GM19397 (cell line): ENCODE data around the gene MAP3K10.
"Not testable (repeated sequence)": the region's sequence is repeated elsewhere in the genome, so short reads cannot be mapped to it uniquely, and the experiment has no call there.

Experiments used
- ATAC-seq: cut with Tn5 transposase; IDR thresholded peaks from one replicate; pipeline ENCODE4 v1.9.1; 2021; ENCODE audit warnings: mild to moderate bottlenecking, moderate library complexity; ENCODE audit not compliant: unreplicated experiment

The MAP3K10 gene

DNA sequence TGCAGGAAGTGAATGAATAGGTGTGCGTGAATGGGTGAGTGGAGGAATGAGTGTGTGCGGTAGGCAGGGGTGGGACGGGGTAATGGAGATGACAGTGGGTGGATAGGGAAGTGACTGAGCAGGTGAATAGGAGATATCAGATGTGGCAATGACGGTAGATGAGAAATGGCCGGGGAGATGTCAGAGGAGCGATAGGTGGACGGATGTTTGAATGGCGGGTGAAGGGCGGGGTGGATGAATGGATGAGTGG is 25.5 kb downstream of the MAP3K10 start:
- no peak for ATAC-seq

- no peak for ATAC-seq
These were observed 26.0 kb downstream of the MAP3K10 start for GRCh38 chr19:40217027-40217810.

DNA sequence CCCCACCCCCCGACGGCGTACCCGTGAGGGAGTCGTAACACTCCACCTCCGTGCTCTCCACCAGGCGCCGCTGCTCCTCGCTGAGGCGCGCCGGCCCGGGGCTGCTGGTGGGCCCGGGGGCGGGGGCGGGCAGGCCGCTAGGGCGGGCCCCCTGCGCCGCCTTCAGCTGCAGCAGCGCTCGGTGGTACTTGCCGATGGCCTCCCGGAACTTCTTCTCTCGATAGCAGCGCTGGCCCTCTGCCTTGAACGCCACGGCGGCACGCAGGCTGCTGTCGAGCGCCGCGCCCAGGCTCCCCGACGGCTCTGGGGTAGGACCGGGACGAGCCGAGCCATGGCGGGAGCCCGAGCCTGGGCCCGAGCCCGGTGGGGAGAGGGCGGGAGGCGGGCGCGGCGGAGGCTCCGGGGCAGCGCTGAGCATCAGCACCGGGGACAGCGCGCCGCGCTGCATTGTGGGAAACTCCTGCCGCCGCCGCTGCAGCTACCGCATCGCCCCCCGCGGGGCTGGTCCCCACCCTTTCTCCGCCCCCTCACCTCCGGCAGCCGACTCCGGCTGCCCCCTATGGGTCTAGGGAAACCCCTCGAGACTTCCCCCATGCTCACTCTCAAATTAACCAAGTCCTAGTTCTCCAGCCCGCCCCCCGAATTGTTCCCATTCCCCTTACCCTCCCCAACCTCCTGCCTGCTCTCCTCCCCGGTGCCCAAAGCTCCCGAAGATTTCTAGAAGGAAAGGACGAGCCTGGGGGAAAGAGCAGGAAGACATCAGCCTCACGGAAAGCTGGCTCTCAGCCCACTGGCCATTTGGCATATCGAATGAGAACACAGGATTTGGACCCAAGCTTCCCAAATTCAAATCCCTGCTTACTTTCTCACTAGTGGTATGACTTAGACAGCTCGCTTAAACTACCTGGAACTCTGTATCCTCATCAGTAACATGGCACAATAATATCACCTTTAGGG is 27.0 kb downstream of the MAP3K10 start, which contains the start of gene TTC9B:
TTC9B (minus strand) TSS at position 451 of the 957 bp plus-strand sequence; CDS start at position 448, 3 bp downstream.
- ATAC-seq: no peak

DNA sequence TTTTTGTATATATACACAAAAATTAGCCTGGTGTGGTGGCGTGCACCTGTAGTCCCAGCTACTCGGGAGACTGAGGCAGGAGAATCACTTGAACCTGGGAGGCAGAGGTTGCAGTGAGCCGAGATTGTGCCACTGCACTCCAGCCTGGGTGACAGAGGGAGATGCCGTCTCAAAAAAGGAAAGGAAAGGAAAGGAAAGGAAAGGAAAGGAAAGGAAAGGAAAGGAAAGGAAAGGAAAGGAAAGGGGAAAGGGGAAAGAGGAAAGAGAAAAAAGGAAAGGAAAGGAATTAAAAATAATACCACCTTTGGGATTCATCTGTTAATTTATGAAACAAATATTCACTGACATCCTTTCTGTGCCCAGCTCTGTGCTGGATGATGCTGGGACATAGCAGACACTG is 27.8 kb downstream of the MAP3K10 start:
- ATAC-seq: not testable (repeated sequence)

GRCh38 chr19:40219721-40220276 is 28.6 kb downstream of the MAP3K10 start:
- no peak for ATAC-seq

DNA sequence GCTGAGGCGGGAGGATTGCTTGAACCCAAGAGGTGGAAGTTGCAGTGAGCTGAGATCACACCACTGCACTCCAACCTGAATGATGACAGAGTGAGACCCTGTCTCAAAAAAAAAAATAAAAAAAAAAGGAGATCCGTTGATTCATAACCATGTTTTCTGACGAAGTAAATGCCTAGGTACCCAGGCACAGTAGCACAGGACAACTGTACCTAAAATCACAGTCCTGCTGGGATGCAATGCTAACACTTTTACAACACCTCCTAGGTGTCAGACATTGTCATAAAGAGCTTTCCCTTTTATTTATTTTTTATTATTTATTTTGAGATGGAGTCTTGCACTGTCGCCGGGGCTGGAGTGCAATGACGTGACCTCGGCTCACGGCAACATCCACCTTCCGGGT is 29.4 kb downstream of the MAP3K10 start:
- ATAC-seq: no peak

DNA sequence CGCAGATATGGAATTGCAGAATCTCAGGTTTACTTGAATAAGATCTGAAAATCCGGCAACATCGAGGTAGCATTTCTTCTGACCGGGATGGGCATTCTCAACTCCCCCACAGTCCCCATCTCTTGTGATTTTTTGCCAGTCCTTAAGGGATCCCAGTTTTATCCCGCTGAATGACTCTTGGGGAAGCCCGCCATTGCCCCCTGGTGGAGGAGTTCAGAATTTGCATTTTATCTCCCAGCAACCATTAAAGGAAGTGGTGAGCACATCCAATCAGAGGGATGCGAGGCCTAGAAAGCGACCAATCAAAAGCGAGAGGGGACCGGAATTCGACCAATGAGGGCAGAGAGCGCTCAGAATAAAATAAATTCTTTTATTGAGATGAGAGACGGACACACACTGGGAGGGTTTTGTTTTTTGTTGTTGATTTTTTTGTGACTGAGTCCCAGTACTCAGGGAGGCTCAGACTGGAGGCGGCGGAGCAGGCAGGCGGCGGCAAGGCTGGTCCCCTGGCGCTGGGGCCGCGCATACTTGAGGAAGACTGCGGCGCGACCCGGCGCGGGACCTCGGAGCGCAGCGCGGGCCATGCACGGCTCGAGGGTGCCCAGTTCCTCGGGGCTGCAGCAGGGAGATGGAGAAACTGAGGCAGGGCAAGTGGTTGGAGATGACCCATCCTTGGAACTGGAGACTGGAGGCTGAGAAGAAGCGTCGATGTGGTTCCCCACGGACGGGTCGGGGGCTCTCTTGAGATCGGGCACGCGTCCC is 30.8 kb downstream of the MAP3K10 start:
- ATAC-seq: no peak

DNA sequence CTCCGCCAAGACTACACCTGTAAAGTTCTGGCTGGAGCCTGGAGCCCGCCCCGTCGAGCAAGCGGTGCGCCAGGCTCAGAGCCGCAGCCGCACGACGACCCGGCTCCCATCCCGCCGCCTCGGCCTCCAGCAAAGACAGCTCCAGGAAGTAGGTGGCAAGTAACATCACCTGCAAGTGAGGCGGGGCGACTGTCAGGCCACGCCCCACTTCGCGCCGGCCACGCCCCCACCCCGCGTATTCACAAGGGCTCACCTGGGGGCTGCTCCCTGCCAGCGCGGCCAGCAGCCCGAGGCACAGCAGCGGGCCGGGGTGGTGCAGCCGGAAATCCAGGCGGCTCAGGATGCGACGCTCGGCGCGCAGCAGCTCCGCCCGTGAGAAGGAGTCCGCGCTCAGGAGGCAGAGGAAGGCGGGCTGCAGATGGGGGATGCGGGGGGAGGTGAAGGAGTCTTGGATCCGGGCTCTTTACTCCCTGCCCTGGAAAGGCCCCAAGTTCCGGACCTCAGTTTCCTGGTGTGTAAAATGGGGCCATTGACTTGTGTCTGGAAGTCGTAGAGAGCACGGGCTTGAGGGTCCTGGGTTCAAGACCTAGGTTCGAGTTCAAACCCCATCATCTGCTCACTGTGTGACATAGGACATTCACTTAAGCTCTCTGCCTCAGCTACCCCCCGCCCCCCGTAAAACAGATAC is 32.1 kb downstream of the MAP3K10 start:
- no peak for ATAC-seq

- ATAC-seq: no peak
These were observed 33.3 kb downstream of the MAP3K10 start for GRCh38 chr19:40224342-40225150.

DNA sequence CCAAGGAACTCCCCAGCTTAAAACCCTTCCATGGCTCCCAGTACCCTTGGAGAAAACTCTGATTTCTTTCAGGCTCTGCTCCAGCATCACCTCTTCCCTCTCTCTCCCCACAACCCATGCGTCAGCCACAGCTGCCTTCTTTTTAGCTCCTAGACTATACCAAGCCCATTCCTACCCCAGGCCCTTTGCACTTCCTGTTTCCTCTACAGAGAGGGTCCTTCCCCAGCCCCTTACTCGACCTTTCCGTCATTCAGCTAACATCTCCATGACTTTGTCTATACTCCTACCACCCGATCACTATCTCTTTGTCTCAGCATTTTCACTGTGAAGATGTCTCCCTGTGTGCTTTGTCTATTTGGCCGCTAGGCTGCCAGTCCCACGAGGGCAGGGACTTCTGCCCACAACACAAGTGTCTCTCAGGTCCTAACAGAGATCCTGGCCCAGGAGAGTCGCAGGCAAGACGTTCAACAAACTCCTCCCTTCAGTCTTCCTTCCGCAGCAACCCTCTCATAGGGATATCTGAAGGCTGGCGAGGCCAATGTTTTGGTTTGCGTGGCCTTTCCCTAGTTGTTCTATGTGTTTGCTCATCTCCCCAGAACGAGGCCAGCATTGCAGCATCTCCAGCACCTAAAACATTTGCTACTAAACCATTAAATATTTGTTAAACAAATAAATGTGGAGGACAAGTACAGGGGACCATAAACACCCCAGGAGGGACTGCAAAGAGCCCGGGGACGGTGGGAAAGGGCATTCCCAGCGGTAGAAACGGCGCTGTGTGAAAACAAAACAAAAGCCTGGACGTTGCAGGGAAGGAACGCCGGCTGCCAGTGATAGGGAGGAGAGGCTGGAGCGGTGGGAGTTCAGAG is 34.4 kb downstream of the MAP3K10 start:
- ATAC-seq: no peak

DNA sequence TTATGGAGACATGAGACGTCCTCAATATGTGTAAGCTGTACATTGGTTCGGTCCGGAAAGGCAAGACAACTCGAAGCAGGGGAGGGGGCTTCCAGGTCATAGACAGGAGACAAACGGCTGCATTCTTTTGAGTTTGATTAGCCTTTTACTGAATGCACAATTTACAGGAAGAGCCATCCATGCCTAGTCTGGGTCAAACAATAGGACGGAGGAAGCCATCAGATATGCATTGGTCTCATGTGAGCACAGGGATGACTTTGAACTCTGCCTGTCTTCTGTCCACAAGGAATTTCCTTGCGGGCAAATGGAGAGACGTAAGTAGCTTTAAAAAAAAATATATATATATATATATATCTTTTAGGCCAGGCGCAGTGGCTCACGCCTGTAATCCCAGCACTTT is 37.1 kb downstream of the MAP3K10 start:
- no peak for ATAC-seq

DNA sequence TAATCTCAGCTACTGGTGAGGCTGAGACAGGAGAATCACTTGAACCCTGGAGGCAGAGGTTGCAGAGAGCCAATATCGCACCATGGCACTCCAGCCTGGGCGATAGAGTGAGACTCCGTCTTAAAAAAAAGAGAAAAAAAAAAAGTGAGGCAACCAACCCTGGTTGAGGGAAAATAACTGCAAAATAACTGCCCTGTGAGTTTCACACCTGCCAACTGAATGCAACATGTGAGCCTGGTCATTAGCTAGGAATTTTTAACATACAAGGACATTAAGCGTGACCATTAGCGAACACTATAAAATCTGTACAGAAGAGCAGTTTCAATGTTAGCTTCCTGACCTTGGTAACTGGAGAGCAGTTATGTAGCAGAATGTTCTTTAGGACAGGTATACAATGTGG is 37.6 kb downstream of the MAP3K10 start:
- ATAC-seq: no peak

DNA sequence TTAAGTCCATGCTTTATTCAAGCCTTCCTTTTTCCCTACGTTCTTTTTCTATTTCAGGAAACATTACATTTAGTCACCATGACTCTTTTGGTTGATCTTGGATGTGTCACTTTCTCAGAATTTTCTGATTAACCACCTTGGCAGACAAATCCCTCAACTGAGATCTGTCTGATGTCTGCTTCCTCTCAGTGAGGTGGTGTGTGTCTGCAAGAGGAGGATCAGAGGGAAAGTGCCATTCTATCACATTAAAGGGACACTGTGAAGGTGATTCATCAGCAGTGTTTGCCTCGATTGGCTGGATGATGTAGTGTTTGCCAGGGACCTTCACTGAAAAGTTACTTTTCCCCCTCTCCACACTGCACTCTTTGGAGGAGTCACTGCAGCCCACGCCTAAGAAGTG is 38.3 kb downstream of the MAP3K10 start:
- no peak for ATAC-seq

- no peak for ATAC-seq
These were observed 38.7 kb downstream of the MAP3K10 start for GRCh38 chr19:40229926-40230417.

DNA sequence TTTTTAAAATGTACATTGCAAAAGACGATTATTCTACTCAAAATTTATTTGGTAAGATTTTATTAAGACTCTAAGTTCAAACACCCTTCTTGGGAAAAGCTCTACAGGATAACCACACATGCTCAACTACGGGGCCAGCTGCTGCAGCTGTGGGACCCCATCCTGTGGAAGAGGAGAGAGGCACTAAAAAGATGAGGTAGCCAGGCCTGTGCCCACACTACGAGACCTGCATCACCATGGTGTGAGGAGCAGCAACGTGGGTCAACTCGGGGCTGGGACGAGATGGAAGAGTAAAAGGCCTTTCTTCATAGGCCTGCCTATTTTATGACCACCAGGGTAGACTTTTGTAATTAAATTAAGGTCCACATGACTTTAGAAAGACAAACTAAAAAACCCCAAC is 39.8 kb downstream of the MAP3K10 start:
- ATAC-seq: no peak

DNA sequence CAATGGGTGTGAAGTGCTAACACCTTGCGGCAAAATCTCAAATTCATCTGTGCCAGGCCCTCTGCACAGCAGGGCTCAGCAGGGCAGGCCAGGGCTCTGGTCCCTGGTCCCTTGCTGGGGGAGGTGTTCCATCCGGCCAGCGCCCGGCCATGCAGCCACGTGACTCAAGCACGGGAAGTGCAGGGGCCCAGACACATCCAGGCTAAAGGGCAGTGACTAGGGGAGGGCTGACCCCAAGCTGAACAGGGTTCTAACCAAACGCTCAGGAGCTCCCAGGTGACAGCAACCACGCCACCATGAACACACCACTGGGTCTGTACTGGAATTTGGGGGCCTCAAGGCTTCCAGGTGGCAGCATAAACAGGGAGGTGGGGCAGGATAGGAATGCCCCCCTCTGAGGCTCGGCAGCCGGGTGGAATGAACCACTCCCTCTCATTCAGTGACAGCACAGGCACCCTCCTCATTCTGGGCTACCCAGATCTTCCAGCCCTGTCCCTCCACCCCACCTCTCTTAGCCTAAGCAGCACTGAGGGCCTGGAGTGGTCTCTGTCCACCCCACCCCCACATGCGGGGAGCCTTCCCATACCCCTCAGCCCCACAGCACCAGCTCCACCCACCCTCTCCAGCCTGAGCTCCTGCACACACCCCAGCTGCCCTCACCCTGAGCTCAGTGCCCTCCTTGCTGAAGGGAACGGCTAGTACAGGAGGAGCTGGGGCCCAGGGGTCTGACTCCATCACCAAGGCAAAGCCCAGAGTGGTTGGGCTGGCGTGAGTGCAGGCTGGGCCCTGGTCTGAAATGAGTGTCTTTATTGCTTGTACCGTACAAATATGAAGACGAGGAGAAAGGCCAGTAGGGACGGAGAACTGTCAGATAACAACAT is 40.6 kb downstream of the MAP3K10 start:
- ATAC-seq: no peak

- ATAC-seq: no peak
These were observed 41.3 kb downstream of the MAP3K10 start for GRCh38 chr19:40232479-40232878.
